A673 (cell line): ENCODE results near the gene MAEA. TPM values are rescaled to one million over a fixed set of nuclear protein-coding genes. Genes with fewer than 3 reads are reported as not detected.

Source experiments
- BruUV-seq: library from RNA; stranded (reverse); fragments of 400-500 nt; replicated peaks from 2 replicates; lab custom pipeline; 2021; lab: Mats Ljungman, UMichigan
- CTCF ChIA-PET: fragments of 300-600 bp; sonication (Branson Sonifier 250); formaldehyde crosslinking; loops from one replicate; lab custom pipeline; 2022; ENCODE audit warnings: antibody characterized with exemption; lab: Charles Lee
- POLR2A ChIA-PET: fragments of 300-600 bp; sonication (Branson Sonifier 250); formaldehyde crosslinking; loops from one replicate; lab custom pipeline; 2022; ENCODE audit warnings: antibody characterized with exemption; ENCODE audit not compliant: low non-redundant PET; lab: Charles Lee
- DNase-seq: peaks from one replicate; pipeline ENCODE4 v3.0.0-alpha.2; 2015; ENCODE audit warnings: low spot score
- H3K27ac ChIP-seq: fragments of 200-600 bp; sonication (generic); 2 replicates; pipeline ENCODE4 v1.5.1; 2016; ENCODE audit warnings: mixed run types, low read depth, mild to moderate bottlenecking, mixed read lengths, antibody characterized with exemption, low read length; ENCODE audit not compliant: poor library complexity, severe bottlenecking
- H3K27me3 ChIP-seq: fragments of 200-600 bp; sonication (generic); replicated peaks from 2 replicates; pipeline ENCODE4 v1.6.1; 2017; ENCODE audit warnings: mixed run types, low read depth, mild to moderate bottlenecking, mixed read lengths, antibody characterized with exemption, low read length; ENCODE audit not compliant: insufficient read depth, poor library complexity
- H3K36me3 ChIP-seq: fragments of 200-600 bp; sonication (generic); 2 replicates; pipeline ENCODE4 v1.6.1; 2016; ENCODE audit warnings: mixed run types, mild to moderate bottlenecking, mixed read lengths, antibody characterized with exemption, low read length; ENCODE audit not compliant: insufficient read depth, poor library complexity, severe bottlenecking
- H3K4me1 ChIP-seq: fragments of 200-600 bp; sonication (generic); 2 replicates; pipeline ENCODE4 v1.6.1; 2017; ENCODE audit warnings: mixed run types, mild to moderate bottlenecking, mixed read lengths, antibody characterized with exemption, low read length; ENCODE audit not compliant: insufficient read depth, poor library complexity, severe bottlenecking
- H3K4me3 ChIP-seq: fragments of 200-600 bp; sonication (generic); 2 replicates; pipeline ENCODE4 v1.5.1; 2016; ENCODE audit warnings: low read depth, mixed run types, mild to moderate bottlenecking, mixed read lengths, low read length; ENCODE audit not compliant: poor library complexity, severe bottlenecking
- H3K9me3 ChIP-seq: fragments of 200-600 bp; sonication (generic); 2 replicates; pipeline ENCODE4 v1.6.1; 2016; ENCODE audit warnings: mixed run types, low read depth, mild to moderate bottlenecking, mixed read lengths, antibody characterized with exemption, low read length; ENCODE audit not compliant: poor library complexity, severe bottlenecking
- CTCF ChIP-seq: fragments of 300-800, 200-600 bp; sonication (generic); conservative IDR thresholded peaks from 2 replicates; pipeline ENCODE4 v1.5.1; 2017; ENCODE audit warnings: low read depth, mild to moderate bottlenecking, antibody characterized with exemption, low read length, moderate library complexity, mixed read lengths
- EZH2 ChIP-seq: fragments of 200-600 bp; sonication (generic); IDR thresholded peaks from 2 replicates; pipeline ENCODE4 v1.6.1; 2017; ENCODE audit warnings: borderline replicate concordance, low read depth, mild to moderate bottlenecking, mixed read lengths, antibody characterized with exemption, low read length; ENCODE audit not compliant: poor library complexity, severe bottlenecking
- intact Hi-C: fragments of 100-400 bp; cut with micrococcal nuclease; formaldehyde crosslinking; loops from one replicate; pipeline ENCODE4 v1.10.0; 2022; ENCODE audit not compliant: unreplicated experiment
- total RNA-seq: library from RNA; stranded (reverse); gene quantifications from 2 replicates; pipeline ENCODE4 v1.2.3, GENCODE V29; 2021

The MAEA gene
- total RNA-seq, 1 experiment from 2014 or later: 87.0 TPM

DNA sequence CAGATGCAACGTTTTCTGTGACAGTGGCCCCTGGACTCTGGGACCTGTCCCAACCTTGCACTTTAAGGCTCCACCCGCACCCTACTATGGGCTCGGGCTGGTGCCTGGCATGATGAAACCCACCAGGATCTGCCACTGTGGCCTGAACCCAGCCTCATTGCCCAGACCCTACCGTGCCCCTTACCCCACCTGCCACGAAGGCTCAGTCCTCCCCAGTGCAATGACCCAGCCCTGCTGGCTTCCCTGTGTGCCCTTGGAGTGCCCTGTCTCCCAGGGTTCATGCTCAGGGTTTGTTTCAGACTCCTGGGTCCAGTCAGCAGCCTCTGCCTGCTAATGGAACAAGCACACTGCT is 60.5 kb downstream of the MAEA start:
- intact Hi-C loops: no loop called here
- BruUV-seq: no TSS peak
- Histone ChIP-seq H3K27ac (no peak overlapping the region), H3K9me3 (no peaks in the 10 kb centered on the region), H3K4me1 (no peaks in the 10 kb centered on the region), H3K27me3 (no peaks in the 10 kb centered on the region), H3K36me3 (peaks cover 14% of the 10 kb centered on the region), H3K4me3 (no peak overlapping the region)
- CTCF ChIA-PET: no interaction called here
- no peak for DNase-seq
- POLR2A ChIA-PET: no interaction called here
- no peak for TF ChIP-seq CTCF
- TF ChIP-seq EZH2: no peak

GRCh38 chr4:1351854-1352566 is 62.3 kb downstream of the MAEA start:
- DNase-seq: peak; percentile 72
- Histone ChIP-seq H3K27me3 (no peaks in the 10 kb centered on the region), H3K4me1 (no peaks in the 10 kb centered on the region), H3K27ac (no peak overlapping the region), H3K4me3 (no peak overlapping the region), H3K9me3 (no peaks in the 10 kb centered on the region), H3K36me3 (peaks cover 14% of the 10 kb centered on the region)
- POLR2A ChIA-PET: no interaction called here
- no TSS peak for BruUV-seq
- CTCF ChIA-PET: no interaction called here
- TF ChIP-seq EZH2: no peak
- peak; percentile 92 for TF ChIP-seq CTCF
- intact Hi-C loops: loop anchor here (2.0 kb wide), 1 partner anchor 221 kb away; no protein-coding TSS in a partner anchor

DNA sequence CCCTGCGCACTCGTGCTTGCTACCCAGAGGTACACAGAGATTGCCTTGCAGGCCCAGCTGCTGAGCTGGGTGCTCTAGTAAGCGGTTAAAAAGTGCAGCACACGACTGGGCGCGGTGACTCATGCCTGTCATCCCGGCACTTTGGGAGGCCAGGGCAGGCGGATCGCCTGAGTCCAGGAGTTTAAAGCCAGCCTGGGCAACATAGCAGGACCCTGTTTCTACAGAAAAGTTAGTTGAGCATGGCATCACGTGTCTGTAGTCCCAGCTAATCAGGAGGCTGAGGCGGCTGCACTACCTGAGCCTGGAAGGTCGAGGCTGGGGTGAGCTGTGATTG is 62.8 kb downstream of the MAEA start:
- no peaks in the 10 kb centered on the region for H3K9me3 ChIP-seq
- no peaks in the 10 kb centered on the region for H3K27me3 ChIP-seq
- intact Hi-C loops: loop anchor here (2.0 kb wide), 1 partner anchor 222 kb away; no protein-coding TSS in a partner anchor
- H3K4me3 ChIP-seq: no peak overlapping the region
- no TSS peak for BruUV-seq
- H3K36me3 ChIP-seq: peaks cover 14% of the 10 kb centered on the region
- H3K27ac ChIP-seq: no peak overlapping the region
- TF ChIP-seq CTCF (no peak), EZH2 (no peak)
- POLR2A ChIA-PET: no interaction called here
- H3K4me1 ChIP-seq: no peaks in the 10 kb centered on the region
- no peak for DNase-seq
- CTCF ChIA-PET: no interaction called here
